ENCODE results near the gene PIP5K1B. TPM values are rescaled to one million over a fixed set of nuclear protein-coding genes. Genes with fewer than 3 reads are reported as not detected.

The PIP5K1B gene
- total and polyA plus RNA-seq, 2 experiments from 2014 or later, result 1.3 to 2.8 TPM

DNA sequence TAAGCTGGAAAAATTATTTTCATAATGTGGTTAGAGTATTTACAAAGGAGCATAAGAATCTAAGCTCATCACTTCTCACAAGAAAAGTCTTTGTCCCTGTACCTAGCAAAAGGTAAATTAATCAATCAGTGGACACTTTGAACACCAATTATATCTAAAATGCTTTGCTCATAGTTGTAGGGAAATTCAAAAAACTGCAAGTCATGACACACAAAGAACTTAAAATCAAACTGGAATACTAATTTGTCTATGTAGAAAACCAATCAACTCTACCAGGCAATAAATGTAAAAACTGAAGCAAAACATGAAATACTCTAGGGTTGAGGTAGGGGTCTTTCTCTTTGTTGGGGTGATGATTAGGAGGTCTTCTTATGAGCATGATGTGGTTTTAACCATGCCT, 173.4 kb downstream of the PIP5K1B start:
- Histone ChIP-seq H3K36me3 (ENCODE audit: insufficient read depth) (no peaks in the 10 kb centered on the region), H3F3A (replicated peaks; ENCODE audit: low read depth) (no peaks in the 10 kb centered on the region), H3K9me2 (ENCODE audit: insufficient read depth) (peaks cover 10% of the 10 kb centered on the region), H3K27ac (ENCODE audit: low read depth) (no peak overlapping the region), H2AFZ (no peak overlapping the region), H3K4me2 (no peak overlapping the region), H3K4me3 (no peak overlapping the region), H4K20me1 (replicated peaks; ENCODE audit: insufficient read depth) (no peaks in the 10 kb centered on the region), H3K27me3 (ENCODE audit: insufficient read depth) (no peaks in the 10 kb centered on the region), H3K4me1 (ENCODE audit: insufficient read depth) (peaks cover 27% of the 10 kb centered on the region), H3K79me2 (replicated peaks; ENCODE audit: insufficient read depth) (no peaks in the 10 kb centered on the region)
- TF ChIP-seq, protein P1, sequence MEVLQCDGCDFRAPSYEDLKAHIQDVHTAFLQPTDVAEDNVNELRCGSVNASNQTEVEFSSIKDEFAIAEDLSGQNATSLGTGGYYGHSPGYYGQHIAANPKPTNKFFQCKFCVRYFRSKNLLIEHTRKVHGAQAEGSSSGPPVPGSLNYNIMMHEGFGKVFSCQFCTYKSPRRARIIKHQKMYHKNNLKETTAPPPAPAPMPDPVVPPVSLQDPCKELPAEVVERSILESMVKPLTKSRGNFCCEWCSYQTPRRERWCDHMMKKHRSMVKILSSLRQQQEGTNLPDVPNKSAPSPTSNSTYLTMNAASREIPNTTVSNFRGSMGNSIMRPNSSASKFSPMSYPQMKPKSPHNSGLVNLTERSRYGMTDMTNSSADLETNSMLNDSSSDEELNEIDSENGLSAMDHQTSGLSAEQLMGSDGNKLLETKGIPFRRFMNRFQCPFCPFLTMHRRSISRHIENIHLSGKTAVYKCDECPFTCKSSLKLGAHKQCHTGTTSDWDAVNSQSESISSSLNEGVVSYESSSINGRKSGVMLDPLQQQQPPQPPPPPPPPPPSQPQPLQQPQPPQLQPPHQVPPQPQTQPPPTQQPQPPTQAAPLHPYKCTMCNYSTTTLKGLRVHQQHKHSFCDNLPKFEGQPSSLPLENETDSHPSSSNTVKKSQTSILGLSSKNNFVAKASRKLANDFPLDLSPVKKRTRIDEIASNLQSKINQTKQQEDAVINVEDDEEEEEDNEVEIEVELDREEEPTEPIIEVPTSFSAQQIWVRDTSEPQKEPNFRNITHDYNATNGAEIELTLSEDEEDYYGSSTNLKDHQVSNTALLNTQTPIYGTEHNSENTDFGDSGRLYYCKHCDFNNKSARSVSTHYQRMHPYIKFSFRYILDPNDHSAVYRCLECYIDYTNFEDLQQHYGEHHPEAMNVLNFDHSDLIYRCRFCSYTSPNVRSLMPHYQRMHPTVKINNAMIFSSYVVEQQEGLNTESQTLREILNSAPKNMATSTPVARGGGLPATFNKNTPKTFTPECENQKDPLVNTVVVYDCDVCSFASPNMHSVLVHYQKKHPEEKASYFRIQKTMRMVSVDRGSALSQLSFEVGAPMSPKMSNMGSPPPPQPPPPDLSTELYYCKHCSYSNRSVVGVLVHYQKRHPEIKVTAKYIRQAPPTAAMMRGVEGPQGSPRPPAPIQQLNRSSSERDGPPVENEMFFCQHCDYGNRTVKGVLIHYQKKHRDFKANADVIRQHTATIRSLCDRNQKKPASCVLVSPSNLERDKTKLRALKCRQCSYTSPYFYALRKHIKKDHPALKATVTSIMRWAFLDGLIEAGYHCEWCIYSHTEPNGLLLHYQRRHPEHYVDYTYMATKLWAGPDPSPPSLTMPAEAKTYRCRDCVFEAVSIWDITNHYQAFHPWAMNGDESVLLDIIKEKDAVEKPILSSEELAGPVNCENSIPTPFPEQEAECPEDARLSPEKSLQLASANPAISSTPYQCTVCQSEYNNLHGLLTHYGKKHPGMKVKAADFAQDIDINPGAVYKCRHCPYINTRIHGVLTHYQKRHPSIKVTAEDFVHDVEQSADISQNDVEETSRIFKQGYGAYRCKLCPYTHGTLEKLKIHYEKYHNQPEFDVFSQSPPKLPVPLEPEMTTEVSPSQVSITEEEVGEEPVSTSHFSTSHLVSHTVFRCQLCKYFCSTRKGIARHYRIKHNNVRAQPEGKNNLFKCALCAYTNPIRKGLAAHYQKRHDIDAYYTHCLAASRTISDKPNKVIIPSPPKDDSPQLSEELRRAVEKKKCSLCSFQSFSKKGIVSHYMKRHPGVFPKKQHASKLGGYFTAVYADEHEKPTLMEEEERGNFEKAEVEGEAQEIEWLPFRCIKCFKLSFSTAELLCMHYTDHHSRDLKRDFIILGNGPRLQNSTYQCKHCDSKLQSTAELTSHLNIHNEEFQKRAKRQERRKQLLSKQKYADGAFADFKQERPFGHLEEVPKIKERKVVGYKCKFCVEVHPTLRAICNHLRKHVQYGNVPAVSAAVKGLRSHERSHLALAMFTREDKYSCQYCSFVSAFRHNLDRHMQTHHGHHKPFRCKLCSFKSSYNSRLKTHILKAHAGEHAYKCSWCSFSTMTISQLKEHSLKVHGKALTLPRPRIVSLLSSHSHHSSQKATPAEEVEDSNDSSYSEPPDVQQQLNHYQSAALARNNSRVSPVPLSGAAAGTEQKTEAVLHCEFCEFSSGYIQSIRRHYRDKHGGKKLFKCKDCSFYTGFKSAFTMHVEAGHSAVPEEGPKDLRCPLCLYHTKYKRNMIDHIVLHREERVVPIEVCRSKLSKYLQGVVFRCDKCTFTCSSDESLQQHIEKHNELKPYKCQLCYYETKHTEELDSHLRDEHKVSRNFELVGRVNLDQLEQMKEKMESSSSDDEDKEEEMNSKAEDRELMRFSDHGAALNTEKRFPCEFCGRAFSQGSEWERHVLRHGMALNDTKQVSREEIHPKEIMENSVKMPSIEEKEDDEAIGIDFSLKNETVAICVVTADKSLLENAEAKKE (CRISPR knock-in tag; IDR thresholded peaks at IDR 0.05), result no peak
- no peak for TF ChIP-seq STAT1 (IDR thresholded peaks at IDR 0.05; ENCODE audit: unreplicated experiment)
- no peak for TF ChIP-seq CREB1 (CRISPR knock-in tag; IDR thresholded peaks at IDR 0.05; ENCODE audit: low read depth)
- TF ChIP-seq, protein P2, sequence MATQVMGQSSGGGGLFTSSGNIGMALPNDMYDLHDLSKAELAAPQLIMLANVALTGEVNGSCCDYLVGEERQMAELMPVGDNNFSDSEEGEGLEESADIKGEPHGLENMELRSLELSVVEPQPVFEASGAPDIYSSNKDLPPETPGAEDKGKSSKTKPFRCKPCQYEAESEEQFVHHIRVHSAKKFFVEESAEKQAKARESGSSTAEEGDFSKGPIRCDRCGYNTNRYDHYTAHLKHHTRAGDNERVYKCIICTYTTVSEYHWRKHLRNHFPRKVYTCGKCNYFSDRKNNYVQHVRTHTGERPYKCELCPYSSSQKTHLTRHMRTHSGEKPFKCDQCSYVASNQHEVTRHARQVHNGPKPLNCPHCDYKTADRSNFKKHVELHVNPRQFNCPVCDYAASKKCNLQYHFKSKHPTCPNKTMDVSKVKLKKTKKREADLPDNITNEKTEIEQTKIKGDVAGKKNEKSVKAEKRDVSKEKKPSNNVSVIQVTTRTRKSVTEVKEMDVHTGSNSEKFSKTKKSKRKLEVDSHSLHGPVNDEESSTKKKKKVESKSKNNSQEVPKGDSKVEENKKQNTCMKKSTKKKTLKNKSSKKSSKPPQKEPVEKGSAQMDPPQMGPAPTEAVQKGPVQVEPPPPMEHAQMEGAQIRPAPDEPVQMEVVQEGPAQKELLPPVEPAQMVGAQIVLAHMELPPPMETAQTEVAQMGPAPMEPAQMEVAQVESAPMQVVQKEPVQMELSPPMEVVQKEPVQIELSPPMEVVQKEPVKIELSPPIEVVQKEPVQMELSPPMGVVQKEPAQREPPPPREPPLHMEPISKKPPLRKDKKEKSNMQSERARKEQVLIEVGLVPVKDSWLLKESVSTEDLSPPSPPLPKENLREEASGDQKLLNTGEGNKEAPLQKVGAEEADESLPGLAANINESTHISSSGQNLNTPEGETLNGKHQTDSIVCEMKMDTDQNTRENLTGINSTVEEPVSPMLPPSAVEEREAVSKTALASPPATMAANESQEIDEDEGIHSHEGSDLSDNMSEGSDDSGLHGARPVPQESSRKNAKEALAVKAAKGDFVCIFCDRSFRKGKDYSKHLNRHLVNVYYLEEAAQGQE (IDR thresholded peaks at IDR 0.05; ENCODE audit: unreplicated experiment), result no peak
- TF ChIP-seq ZNF114 (CRISPR knock-in tag; IDR thresholded peaks at IDR 0.05), result no peak
- TF ChIP-seq, protein P3, sequence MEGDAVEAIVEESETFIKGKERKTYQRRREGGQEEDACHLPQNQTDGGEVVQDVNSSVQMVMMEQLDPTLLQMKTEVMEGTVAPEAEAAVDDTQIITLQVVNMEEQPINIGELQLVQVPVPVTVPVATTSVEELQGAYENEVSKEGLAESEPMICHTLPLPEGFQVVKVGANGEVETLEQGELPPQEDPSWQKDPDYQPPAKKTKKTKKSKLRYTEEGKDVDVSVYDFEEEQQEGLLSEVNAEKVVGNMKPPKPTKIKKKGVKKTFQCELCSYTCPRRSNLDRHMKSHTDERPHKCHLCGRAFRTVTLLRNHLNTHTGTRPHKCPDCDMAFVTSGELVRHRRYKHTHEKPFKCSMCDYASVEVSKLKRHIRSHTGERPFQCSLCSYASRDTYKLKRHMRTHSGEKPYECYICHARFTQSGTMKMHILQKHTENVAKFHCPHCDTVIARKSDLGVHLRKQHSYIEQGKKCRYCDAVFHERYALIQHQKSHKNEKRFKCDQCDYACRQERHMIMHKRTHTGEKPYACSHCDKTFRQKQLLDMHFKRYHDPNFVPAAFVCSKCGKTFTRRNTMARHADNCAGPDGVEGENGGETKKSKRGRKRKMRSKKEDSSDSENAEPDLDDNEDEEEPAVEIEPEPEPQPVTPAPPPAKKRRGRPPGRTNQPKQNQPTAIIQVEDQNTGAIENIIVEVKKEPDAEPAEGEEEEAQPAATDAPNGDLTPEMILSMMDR (conservative IDR thresholded peaks at IDR 0.05; ENCODE audit: low read depth in 2 of 2), result no peak
- TF ChIP-seq NANOG (IDR thresholded peaks at IDR 0.05; ENCODE audit: borderline replicate concordance), result no peak
- no peak overlapping the region for H3K4me3 Mint-ChIP-seq
- peaks cover 9% of the 10 kb centered on the region; the same call in 2 of the 3 replicates for H3K36me3 Mint-ChIP-seq (ENCODE audit: low read depth)
- H3K27ac Mint-ChIP-seq, result 0 out of 2 replicates have a peak overlapping the region, but pooled peaks have one; percentile 3
- no peaks in the 10 kb centered on the region for H3K27me3 Mint-ChIP-seq (ENCODE audit: insufficient read depth, low read depth, poor library complexity)
- H3K9me3 Mint-ChIP-seq, result no peaks in the 10 kb centered on the region
- DNase-seq (ENCODE audit: low spot score), result no peak
- ATAC-seq, result no peak
- H3K4me1 Mint-ChIP-seq, result peaks cover 46% of the 10 kb centered on the region

Measured in GM23338 (cell line).